Measurements from ENCODE around the gene KRTAP5-8.
"Not testable (repeated sequence)": the region's sequence is repeated elsewhere in the genome, so short reads cannot be mapped to it uniquely, and the experiment has no call there.

DNA sequence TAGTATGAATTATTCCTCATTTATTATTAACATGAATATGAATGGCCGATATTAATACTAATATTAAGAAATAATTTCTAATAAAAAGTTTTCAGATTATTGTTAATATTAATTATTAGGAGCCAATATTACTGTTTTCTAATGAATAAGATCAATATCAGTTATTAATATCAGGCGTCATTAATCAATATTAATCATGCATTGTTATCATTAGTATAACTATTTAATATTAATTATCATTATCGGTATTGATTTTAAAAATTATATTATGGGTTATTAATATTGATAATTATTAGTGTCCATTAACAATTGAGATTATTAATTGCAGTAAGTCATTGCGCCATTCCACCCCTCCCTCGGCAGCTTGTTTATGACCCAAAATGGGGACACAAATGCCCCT is 47.8 kb downstream of the KRTAP5-8 start:
- TF ChIP-seq, protein P1, sequence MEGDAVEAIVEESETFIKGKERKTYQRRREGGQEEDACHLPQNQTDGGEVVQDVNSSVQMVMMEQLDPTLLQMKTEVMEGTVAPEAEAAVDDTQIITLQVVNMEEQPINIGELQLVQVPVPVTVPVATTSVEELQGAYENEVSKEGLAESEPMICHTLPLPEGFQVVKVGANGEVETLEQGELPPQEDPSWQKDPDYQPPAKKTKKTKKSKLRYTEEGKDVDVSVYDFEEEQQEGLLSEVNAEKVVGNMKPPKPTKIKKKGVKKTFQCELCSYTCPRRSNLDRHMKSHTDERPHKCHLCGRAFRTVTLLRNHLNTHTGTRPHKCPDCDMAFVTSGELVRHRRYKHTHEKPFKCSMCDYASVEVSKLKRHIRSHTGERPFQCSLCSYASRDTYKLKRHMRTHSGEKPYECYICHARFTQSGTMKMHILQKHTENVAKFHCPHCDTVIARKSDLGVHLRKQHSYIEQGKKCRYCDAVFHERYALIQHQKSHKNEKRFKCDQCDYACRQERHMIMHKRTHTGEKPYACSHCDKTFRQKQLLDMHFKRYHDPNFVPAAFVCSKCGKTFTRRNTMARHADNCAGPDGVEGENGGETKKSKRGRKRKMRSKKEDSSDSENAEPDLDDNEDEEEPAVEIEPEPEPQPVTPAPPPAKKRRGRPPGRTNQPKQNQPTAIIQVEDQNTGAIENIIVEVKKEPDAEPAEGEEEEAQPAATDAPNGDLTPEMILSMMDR (conservative IDR thresholded peaks at IDR 0.05; ENCODE audit: low read depth, low read length) = not testable (repeated sequence)
- TF ChIP-seq EZH2 (IDR thresholded peaks at IDR 0.05; ENCODE audit: low read length, unreplicated experiment); EZH2phosphoT487 (IDR thresholded peaks at IDR 0.05; ENCODE audit: borderline replicate concordance, low read length): not testable (repeated sequence)
